Forelimb muscle (tissue), 1 donor: ENCODE data around the gene ATP11C. TPM values are rescaled to one million over a fixed set of nuclear protein-coding genes. Genes with fewer than 3 reads are reported as not detected.
"Not testable (repeated sequence)": the region's sequence is repeated elsewhere in the genome, so short reads cannot be mapped to it uniquely, and the experiment has no call there.

Source experiments
- DNase-seq: peaks from one replicate; pipeline ENCODE4 v3.0.0-alpha.2; 2013; ENCODE audit warnings: low read depth
- polyA plus RNA-seq: library from polyadenylated mRNA; unstranded; fragments of 120-200 nt; gene quantifications from one replicate; pipeline ENCODE4 v1.2.1, GENCODE V29; 2013; ENCODE audit not compliant: insufficient read length

Gene ATP11C
- polyA plus RNA-seq, 1 donor, result 11.5 TPM

- no peak for DNase-seq
These were observed 70.6 kb downstream of the ATP11C start for GRCh38 chrX:139862208-139862607.

- DNase-seq, result not testable (repeated sequence)
These were observed 76.0 kb downstream of the ATP11C start for GRCh38 chrX:139856826-139857225.

DNA sequence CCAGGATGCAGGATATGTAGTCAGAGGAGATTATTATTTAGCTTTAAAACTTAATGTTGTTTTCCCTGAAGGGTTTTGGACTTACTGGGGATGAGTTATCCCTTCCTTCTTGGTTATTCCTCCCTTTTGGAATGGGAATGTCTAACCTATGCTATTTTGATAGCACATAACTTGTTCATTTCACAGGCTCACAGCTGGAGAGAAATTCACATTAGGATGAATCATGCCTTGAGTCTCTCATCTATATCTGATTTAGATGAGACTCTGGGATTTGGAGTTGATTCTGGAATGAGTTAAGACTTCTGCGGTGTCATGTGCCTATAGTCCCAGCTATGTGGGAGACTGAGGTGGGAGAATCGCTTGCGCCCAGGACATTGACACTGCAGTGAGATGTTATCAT, 81.1 kb downstream of the ATP11C start:
- no peak for DNase-seq

DNA sequence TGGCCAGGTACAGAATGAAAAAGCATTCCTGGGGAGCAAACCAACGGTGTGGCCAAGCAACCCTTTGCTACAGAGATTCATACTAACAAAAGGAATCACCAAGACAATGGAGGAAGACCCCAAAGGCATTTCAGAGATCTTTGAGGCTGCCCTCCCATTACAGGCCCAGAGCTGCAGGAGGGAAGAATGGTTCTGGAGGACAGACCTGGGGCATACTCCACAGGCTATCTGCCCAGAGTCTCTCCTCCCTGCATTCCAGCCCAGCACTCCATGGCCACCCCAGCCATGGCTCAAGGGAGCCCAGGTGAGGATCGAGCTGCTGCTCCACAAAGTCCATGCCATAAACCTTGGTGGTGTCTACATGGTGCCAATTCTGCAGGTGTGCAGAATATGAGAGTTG, 81.9 kb downstream of the ATP11C start:
- no peak for DNase-seq

DNA sequence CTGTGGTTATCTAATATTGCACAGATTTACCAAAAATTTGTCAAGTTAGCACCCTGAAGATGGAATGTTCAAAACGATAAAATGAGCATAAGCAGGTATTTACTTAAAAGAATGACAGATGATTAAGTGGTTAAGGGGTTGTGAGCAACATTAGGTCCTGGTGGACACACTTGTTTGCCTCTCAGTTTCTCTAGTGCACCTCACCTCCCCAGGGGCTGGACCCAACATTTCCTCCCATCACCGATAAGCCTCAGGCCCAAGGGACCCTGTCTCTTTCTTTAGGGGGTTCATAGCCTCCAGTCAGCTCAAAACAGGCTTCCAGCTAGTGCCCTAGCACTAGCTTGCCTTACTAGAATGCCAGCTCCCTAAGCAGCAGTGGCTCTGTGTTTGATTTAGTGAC, 88.0 kb downstream of the ATP11C start:
- DNase-seq, result no peak

DNA sequence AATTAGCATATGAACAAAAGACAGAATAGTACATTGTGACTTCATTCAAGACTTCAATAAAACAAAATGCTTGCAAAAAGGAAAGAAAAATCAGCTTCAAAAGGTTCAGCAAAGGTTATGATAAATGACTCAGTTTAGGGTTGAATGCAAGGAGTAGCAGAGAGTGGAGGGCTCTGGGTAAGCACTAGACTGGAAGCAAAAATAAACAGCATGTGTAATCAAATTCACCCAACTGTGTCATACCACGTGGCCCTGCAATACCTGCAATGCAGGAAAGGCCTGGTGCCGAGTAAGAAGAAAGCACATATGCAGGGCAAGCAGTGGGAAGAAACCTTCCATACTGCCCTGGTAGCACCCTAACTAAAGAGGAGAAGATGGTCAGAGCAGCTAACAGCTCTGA, 88.7 kb downstream of the ATP11C start:
- no peak for DNase-seq

DNA sequence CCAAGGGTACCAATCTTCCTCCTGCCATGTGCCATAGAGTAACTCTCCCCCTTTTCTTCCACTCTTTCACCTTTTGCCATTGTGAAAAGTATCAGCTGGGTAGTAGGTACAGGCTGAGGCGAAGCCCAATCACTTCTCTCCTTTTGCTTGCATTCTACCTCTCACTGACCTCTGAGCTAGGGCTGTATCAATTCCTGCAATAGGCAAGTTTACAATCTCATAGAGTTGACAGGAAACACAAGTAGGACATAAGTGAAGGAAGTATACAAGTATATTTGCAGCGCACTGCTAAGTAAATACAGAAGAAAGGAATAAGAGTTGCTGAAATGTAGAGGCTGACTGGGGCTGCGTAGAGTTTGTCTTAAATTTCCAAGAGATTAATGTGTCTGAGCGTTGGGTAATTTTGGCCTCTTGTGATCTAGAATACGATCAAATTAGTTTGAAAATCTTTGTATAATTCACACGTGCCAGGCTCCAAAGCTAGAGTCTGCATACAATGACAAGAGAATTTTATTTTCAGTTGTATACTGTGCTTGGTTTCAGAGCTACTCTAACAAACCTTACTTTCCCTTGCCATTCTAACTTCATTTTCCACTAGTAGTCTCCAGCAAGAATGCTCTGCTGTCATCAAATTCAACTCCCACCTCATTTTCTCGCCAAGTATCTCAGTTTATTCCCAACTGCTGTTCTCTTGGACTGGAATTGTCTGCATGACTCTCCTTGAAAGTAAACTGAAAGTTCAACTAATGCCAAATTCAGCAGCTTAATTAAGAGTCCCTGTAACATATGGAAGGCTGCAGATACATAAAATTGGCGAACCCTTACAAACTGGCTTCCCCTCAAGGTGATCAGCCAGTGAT, 90.3 kb downstream of the ATP11C start:
- no peak for DNase-seq

DNA sequence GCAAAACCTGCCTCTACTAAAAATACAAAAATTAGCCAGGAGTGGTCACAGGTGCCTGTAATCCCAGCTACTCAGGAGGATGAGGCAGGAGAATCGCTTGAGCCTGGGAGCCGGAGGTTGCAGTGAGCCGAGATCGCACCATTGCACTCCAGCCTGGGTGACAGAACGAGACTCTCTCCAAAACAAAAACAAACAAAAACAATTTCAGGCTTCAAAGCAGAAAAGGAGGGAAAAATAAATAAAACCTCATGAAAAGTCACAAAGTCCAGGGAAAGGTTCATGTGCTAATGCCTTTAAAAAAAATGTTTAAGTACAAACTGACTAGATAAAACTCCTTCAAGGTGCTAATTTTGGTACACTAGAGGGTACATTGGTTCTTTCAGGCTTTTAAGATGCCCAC, 96.5 kb downstream of the ATP11C start:
- not testable (repeated sequence) for DNase-seq

DNA sequence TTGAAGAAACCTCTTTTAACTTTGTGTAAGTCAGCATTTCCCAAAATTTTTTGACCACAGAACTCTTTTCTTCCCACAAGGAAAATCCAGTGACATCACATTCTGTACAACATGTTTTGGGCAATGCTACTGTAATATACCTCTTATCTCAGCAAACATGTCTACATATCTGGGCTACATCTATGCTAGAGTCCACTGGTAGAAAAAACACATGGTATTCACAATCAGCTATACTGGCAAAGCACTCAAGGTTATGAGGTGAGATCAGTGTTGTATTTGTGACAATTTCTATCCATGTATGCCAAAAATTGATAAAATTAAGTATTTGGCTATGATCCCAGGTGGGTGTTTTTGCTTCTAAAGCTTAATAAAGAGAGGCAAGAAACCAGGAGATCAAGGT, 98.0 kb downstream of the ATP11C start:
- no peak for DNase-seq

GRCh38 chrX:139832718-139833309, 100.0 kb downstream of the ATP11C start:
- DNase-seq, result no peak

DNA sequence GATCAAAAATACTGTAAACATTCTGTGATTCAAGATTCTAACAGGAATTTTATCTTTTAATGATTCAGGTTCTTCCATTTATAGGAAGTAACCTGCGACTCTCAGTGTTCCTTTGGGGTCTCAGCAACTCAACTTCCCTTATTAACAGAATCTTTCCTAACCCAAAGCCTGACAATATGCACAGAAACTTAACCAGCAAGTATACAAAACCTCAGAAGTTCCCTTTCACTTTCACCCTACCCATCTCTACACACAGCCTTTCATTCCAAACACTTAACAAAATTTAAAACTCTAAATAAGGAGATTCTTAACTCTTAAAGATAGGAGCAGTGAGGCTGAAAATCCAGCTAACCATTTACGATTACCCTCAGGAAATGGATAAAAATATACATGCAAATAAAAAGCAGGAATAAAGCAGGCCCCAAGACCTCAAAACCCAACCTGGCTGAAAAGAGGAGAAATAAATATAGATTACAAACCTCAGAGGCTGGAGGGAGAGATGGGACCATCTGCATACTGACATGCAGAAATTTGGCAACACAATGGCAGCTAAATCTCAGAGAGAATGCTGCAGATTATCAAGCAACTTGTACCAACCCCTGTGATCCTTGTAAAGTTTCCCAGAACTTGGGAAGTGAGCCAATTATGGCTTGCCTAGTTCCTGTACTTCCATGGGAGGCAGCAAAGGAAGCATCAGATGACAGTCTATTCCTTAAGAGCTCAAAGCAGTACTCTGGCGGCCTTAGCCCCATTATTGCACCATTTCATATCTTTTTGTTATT, 101.0 kb downstream of the ATP11C start:
- DNase-seq, result no peak

DNA sequence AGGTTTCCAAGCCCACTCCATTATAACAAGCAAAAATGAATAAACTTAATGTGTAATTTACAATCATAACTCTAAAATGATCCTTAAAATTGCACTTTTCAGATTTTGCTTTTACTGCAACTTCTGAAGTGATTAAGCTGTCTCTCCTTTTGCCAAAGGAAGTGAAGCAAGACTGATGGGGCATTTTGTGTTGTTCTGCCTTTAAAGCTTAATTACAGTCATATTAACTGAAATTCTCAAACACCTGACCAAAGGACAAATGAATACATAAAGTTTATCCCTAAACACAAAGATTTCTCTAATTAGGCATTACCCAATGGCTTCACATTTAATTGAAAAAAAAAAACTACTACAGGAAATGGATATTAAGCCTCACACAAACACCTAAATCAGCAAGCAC, 101.8 kb downstream of the ATP11C start:
- DNase-seq, result no peak

DNA sequence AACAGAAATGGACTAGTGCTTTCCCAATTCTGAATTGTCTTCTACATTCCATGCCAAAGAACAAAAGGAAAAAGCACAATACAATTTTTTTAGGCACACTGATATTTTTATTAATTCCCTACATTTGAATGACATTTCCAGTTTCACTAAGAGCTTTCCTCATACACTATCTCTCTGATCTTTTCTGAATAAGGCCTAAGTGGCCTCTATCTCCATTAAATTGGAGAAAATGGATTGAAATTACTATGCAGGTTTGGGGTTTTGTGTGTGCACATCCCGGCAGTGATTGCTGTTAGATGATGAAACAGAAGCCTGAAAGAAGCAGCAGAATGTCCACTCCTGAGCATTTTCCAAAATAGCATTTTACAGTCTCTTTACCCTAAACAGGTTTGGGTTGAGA, 104.0 kb downstream of the ATP11C start:
- DNase-seq, result no peak

- no peak for DNase-seq
These were observed 104.8 kb downstream of the ATP11C start for GRCh38 chrX:139828033-139828432.

- no peak for DNase-seq
These were observed 106.5 kb downstream of the ATP11C start for GRCh38 chrX:139826065-139827044.

DNA sequence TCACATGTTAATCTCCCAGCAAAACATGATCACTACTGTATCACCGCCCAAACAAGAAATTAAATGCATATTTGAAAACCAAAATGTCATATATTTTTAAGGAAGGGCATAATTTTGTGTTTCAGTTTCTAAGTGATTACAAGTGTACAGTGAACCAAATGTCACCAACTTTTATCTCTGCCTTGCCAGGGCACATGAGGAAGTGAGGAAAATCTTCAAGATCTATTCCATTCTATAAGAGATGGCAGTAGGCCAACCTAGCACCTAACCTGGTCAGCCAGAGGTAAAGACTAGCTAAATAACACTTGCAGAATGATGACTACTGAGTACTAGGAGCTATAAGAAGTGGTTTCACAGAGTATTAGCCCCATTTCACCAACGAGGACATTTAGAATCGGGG, 107.2 kb downstream of the ATP11C start:
- no peak for DNase-seq

DNA sequence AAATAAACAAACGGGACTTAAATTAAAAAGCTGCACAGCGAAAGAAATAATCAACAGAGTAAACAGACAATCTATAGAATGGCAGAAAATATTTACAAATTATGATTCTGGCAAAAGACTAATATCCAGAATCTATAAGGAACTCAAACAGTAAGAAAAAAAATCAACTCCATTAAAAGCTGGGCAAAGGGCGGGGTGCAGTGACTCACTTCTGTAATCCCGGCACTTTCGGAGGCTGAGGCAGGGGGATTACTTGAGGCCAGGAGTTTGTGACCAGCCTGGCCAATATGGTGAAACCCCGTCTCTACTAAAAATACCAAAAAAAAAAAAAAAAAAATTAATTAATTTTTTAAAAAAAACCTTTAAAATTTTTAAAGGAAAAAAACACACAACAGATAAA, 109.0 kb downstream of the ATP11C start:
- no peak for DNase-seq

DNA sequence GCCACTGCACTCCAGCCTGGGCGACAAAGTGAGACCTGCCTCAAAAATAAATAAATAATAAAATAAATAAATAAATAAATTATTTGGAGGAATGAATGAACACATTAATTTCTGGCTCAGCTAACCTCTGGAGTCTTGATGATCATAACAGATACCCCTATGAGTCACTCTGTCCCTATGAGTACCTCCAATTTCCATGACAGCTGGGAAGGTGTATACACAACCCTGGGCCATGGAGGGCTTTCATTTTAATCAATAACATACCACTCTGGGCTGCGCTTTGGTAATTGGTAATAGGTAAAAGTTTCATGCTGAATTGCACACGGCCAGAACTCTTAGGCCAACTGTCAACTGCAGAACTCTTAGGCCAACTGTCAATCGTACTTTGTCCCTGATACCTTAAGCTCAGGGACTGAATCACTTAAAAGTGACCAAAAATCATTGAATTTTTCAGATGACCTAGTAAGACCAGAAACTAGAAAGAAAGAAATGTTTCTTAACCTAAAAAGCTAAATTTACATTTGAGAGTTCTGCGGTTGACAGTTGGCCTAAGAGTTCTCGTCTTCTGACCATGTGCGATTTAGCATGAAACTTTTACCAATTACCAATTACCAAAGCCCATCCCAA, 112.4 kb downstream of the ATP11C start:
- no peak for DNase-seq

DNA sequence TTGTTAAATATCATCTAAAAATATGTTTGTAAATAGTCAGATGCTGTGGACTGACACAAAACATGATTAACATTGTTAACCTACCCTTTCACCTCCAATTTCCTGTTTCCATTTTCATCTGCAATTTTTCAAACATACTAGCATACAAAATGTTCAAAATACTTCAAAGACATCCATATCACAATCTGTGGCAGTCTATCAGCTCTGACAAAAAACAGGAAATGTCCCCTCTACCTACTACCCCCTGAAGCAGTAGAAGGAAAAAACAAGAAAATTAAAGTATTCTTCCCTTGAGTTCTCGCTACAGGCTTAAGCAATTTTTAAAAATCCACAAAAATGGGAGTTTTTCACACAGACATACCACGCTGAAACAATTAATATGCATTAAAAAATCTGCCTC, 116.6 kb downstream of the ATP11C start:
- DNase-seq, result no peak

- DNase-seq, result no peak
These were observed 117.1 kb downstream of the ATP11C start for GRCh38 chrX:139815771-139816170.
